DOHH2 (cell line): ENCODE data around the gene SLC9A2.

Experiments used
- H3F3A ChIP-seq: fragments of 200-600 bp; sonication (generic), shearing (Covaris generic); 2 replicates; pipeline ENCODE4 v1.6.0; 2016; ENCODE audit warnings: antibody characterized with exemption, mild to moderate bottlenecking; ENCODE audit not compliant: control insufficient read depth, insufficient read depth
- H3K27ac ChIP-seq: fragments of 200-600 bp; sonication (generic); 2 replicates; pipeline ENCODE4 v1.5.1; 2014; ENCODE audit warnings: low read depth, mild to moderate bottlenecking, low read length, moderate library complexity
- H3K27me3 ChIP-seq: fragments of 200-600 bp; sonication (generic); 2 replicates; pipeline ENCODE4 v1.6.1; 2014; ENCODE audit warnings: mild to moderate bottlenecking, low read length, mixed read lengths; ENCODE audit not compliant: control insufficient read depth
- H3K36me3 ChIP-seq: fragments of 200-600 bp; sonication (generic); 2 replicates; pipeline ENCODE4 v1.6.1; 2014; ENCODE audit warnings: mild to moderate bottlenecking, low read length, moderate library complexity, mixed read lengths; ENCODE audit not compliant: control insufficient read depth
- H3K4me1 ChIP-seq: fragments of 200-600 bp; sonication (generic); 2 replicates; pipeline ENCODE4 v1.6.1; 2014; ENCODE audit warnings: mild to moderate bottlenecking, low read length, mixed read lengths; ENCODE audit not compliant: control insufficient read depth
- H3K4me2 ChIP-seq: fragments of 200-600 bp; sonication (generic); 2 replicates; pipeline ENCODE4 v1.6.0; 2014; ENCODE audit warnings: mild to moderate bottlenecking, low read length, moderate library complexity
- H3K4me3 ChIP-seq: fragments of 200-600 bp; sonication (generic); 2 replicates; pipeline ENCODE4 v1.5.1; 2014; ENCODE audit warnings: mild to moderate bottlenecking, low read length, mixed read lengths
- H3K79me2 ChIP-seq: fragments of 200-600 bp; sonication (generic); 2 replicates; pipeline ENCODE4 v1.6.1; 2014; ENCODE audit warnings: mild to moderate bottlenecking, low read length, mixed read lengths; ENCODE audit not compliant: control insufficient read depth
- H3K9me2 ChIP-seq: fragments of 200-600 bp; sonication (generic); replicated peaks from 2 replicates; pipeline ENCODE4 v1.6.1; 2014; ENCODE audit warnings: mild to moderate bottlenecking, low read length, mixed read lengths; ENCODE audit not compliant: control insufficient read depth
- H3K9me3 ChIP-seq: fragments of 200-600 bp; sonication (generic); 2 replicates; pipeline ENCODE4 v1.6.1; 2014; ENCODE audit warnings: antibody characterized with exemption, low read length, mixed read lengths; ENCODE audit not compliant: control insufficient read depth, insufficient read depth
- H4K20me1 ChIP-seq: fragments of 200-600 bp; sonication (generic); 2 replicates; pipeline ENCODE4 v1.6.0; 2014; ENCODE audit warnings: low read depth, mild to moderate bottlenecking, antibody characterized with exemption, low read length, moderate library complexity; ENCODE audit not compliant: control insufficient read depth, insufficient read depth
- EZH2phosphoT487 ChIP-seq: fragments of 200-600 bp; sonication (generic); IDR thresholded peaks from 2 replicates; pipeline ENCODE4 v1.6.1; 2017; ENCODE audit warnings: borderline replicate concordance, mild to moderate bottlenecking, antibody characterized with exemption, low read length, moderate library complexity, mixed read lengths
- TF ChIP-seq, protein P1 (sequence below): fragments of 200-600 bp; sonication (generic); IDR thresholded peaks from one replicate; pipeline ENCODE4 v1.5.1; 2014; ENCODE audit warnings: antibody characterized with exemption, mild to moderate bottlenecking, low read depth, low read length; ENCODE audit not compliant: poor library complexity, severe bottlenecking

SLC9A2 gene

DNA sequence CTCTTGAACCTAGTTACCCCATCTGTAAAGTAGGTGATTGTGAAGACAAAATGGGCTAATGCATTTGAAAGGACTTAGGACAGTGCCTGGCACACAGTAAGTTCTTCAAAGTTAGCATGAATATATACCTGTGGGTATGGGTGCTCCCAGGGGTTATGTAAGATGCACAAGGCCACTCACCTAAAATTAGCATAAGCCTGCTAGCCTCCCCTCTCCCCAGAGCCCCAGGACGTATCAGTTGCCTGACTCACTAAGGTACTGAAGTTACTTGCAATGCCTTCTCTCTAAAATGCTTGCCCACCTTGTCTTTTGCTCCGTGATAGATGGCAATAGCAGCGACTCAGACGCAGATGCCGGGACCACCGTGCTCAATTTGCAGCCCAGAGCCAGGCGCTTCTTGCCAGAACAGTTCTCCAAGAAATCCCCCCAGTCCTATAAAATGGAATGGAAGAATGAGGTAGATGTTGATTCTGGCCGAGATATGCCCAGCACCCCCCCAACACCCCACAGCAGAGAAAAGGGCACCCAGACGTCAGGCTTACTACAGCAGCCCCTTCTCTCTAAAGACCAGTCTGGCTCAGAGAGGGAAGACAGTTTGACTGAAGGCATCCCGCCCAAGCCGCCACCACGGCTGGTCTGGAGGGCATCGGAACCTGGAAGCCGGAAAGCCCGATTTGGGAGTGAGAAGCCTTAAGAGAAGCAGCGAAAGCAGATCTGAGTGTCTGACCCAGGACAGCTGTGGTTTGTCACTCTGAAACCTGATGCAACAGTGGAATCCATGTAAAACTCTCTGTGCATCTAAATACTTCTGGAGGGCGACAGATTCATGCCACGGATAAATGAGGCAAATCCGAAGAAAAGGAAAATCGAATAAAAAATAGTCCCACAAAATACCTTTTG lies 88.7 kb downstream of the SLC9A2 start:
- Histone ChIP-seq H3K4me2 (no peak overlapping the region), H3K9me3 (no peaks in the 10 kb centered on the region), H3F3A (no peaks in the 10 kb centered on the region), H3K36me3 (no peaks in the 10 kb centered on the region), H3K4me1 (no peaks in the 10 kb centered on the region), H3K79me2 (no peaks in the 10 kb centered on the region), H3K27ac (no peak overlapping the region), H3K27me3 (no peaks in the 10 kb centered on the region), H3K4me3 (no peak overlapping the region), H3K9me2 (no peaks in the 10 kb centered on the region), H4K20me1 (no peaks in the 10 kb centered on the region; the same call in 1 of the 2 replicates)
- no peak for TF ChIP-seq EZH2phosphoT487
- TF ChIP-seq, protein P1, sequence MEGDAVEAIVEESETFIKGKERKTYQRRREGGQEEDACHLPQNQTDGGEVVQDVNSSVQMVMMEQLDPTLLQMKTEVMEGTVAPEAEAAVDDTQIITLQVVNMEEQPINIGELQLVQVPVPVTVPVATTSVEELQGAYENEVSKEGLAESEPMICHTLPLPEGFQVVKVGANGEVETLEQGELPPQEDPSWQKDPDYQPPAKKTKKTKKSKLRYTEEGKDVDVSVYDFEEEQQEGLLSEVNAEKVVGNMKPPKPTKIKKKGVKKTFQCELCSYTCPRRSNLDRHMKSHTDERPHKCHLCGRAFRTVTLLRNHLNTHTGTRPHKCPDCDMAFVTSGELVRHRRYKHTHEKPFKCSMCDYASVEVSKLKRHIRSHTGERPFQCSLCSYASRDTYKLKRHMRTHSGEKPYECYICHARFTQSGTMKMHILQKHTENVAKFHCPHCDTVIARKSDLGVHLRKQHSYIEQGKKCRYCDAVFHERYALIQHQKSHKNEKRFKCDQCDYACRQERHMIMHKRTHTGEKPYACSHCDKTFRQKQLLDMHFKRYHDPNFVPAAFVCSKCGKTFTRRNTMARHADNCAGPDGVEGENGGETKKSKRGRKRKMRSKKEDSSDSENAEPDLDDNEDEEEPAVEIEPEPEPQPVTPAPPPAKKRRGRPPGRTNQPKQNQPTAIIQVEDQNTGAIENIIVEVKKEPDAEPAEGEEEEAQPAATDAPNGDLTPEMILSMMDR: no peak

DNA sequence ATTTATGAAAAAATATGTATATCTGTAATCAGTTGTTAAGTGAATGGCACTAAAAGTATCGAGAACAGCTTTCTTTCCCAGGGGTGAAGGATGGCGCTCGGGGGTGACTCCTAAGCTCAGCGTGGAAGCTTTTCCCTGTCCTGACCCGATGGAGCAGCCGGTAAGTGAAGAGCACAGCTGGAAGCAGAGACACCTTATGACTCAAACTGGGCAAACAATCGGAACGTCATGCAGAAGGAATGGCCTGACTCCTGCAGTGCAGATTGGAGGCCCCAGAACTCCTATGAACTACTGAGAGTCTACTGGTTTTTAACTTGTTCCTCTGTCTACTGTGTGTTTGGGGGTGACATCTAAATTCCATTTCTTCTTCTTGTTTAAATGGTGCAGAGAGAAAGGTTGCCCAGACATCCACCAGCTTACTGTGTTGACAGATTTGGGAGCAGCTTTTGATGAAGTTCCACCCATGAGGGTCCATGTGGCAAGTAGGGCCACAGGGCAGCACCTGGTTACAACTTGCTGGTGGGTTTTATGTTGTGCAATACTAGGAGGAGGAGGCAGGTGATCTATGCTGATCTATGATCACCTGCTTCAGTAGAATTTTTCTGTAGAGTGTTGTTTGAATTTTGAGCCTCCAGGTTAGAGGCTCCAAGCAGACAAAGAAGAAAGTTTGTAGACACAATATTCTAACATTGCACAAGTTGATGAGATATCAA lies 89.7 kb downstream of the SLC9A2 start:
- Histone ChIP-seq H3K9me2 (no peaks in the 10 kb centered on the region), H3K79me2 (no peaks in the 10 kb centered on the region), H3K4me1 (no peaks in the 10 kb centered on the region), H3F3A (no peaks in the 10 kb centered on the region), H4K20me1 (no peaks in the 10 kb centered on the region; the same call in 1 of the 2 replicates), H3K9me3 (no peaks in the 10 kb centered on the region), H3K27me3 (no peaks in the 10 kb centered on the region), H3K4me2 (no peak overlapping the region), H3K27ac (no peak overlapping the region), H3K36me3 (no peaks in the 10 kb centered on the region), H3K4me3 (no peak overlapping the region)
- no peak for TF ChIP-seq EZH2phosphoT487

DNA sequence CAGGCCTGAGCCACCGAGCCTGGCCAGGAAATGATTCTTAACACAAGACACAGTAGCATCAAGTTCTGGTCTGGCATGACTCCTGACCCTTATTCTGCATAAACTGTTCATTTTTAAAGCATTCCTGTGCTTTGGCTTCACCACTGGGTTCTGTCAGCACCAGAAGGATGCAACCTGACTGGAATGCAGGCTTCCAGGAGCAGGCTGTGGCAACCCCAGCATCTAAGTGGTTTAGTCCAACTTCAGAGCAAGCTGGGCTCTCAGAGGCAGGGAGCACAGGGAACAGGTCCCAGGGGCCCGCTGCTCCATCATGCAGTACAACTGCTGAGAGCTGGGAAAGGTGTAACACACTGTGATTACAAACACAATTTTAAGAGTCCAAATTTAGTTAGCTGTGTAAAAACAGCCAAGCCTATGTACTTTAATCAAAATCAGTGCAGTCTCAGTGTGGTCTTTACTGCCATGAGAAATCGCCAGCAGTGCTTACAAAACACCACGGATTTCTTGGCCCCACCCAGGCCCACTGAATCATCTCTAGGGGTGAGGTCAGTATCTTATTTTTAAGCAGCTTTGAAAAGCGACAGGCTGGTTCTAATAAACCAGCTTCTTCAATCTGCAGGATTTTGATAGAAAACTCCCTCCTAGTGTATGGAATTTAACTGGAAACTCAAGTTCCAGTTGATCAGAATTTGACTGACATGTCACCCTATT lies 98.1 kb downstream of the SLC9A2 start:
- TF ChIP-seq, protein P1: no peak
- TF ChIP-seq EZH2phosphoT487: no peak

More for the DNA sequence above, 98.1 kb downstream of the SLC9A2 start:
- no peaks in the 10 kb centered on the region for H3K4me1 ChIP-seq
- no peaks in the 10 kb centered on the region for H4K20me1 ChIP-seq
- H3K4me2 ChIP-seq: no peak overlapping the region
- H3K9me2 ChIP-seq: no peaks in the 10 kb centered on the region
- H3K9me3 ChIP-seq: no peaks in the 10 kb centered on the region
- no peak overlapping the region for H3K27ac ChIP-seq
- H3K36me3 ChIP-seq: peaks cover 35% of the 10 kb centered on the region
- no peaks in the 10 kb centered on the region for H3K27me3 ChIP-seq
- no peaks in the 10 kb centered on the region for H3F3A ChIP-seq
- no peaks in the 10 kb centered on the region for H3K79me2 ChIP-seq
- no peak overlapping the region for H3K4me3 ChIP-seq
